Neural crest cell (in vitro differentiated cells): ENCODE measurements around the gene PLXNA3. TPM values are rescaled to one million over a fixed set of nuclear protein-coding genes. Genes with fewer than 3 reads are reported as not detected.

Experiments used
- DNase-seq: peaks from one replicate; pipeline ENCODE4 v3.0.0; 2021; ENCODE audit warnings: low read depth, mixed read lengths, low spot score
- H3K27ac Mint-ChIP-seq: one replicate; pipeline ENCODE4 v1.8.0; 2021; ENCODE audit warnings: mild to moderate bottlenecking, mixed read lengths; ENCODE audit not compliant: unreplicated experiment
- H3K27me3 Mint-ChIP-seq: 2 replicates; pipeline ENCODE4 v1.8.0; 2021; ENCODE audit warnings: low read depth, mild to moderate bottlenecking, mixed read lengths
- H3K36me3 Mint-ChIP-seq: 2 replicates; pipeline ENCODE4 v1.8.0; 2021; ENCODE audit warnings: low read depth, mild to moderate bottlenecking, mixed read lengths
- H3K4me1 Mint-ChIP-seq: 2 replicates; pipeline ENCODE4 v1.8.0; 2021; ENCODE audit warnings: mixed read lengths
- H3K4me3 Mint-ChIP-seq: one replicate; pipeline ENCODE4 v1.8.0; 2021; ENCODE audit warnings: mild to moderate bottlenecking, mixed read lengths
- H3K9me3 Mint-ChIP-seq: 2 replicates; pipeline ENCODE4 v1.8.0; 2021; ENCODE audit warnings: mixed read lengths
- total RNA-seq: library from RNA; stranded (reverse); gene quantifications from 2 replicates; pipeline ENCODE4 v1.2.1, GENCODE V29; 2021
- TF ChIP-seq, protein P1 (sequence below): fragments of 200-600 bp; sonication (generic); conservative IDR thresholded peaks from 2 replicates; pipeline ENCODE4 v1.5.0; 2021; ENCODE audit warnings: antibody characterized with exemption, mild to moderate bottlenecking

Gene PLXNA3
- total RNA-seq, 1 donor from 2014 or later: 75.1 TPM

DNA sequence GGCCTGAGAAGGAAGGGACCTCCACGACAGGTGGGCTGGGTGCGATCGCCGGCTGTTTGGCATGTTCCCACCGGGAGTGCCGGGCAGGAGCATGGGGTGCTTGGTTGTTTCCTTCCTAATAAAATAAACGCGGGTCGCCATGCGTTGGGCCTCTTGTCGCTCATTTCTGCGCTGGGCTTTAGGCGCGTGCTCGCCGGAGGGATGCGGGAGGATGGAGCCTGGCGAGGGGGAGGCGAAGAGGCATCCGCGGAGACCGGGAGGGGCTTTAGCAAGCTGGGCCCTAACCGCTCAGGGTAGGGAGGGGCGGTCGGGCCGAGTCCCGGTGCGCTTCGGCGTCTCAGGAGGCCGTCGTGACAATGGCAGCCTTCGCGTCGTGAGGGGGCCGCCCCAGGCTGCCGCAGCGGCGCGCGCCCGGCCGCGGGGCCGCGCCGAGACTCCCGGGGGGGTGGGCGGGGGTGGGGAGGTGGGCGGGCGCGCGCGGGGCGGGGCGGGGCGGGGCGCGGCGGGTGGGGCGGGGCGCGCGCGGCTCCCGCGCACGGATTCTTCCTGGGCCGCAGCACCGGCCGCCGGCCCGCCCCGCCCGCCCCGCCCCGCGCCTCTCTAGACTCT lies 21.6 kb upstream of the PLXNA3 start:
- Mint-ChIP-seq H3K4me3 (peak overlapping the region; percentile 86), H3K36me3 (peaks cover 8% of the 10 kb centered on the region), H3K27me3 (no peaks in the 10 kb centered on the region), H3K4me1 (peaks cover 13% of the 10 kb centered on the region), H3K27ac (peak overlapping the region; percentile 91), H3K9me3 (no peaks in the 10 kb centered on the region)
- no peak for DNase-seq
- TF ChIP-seq, protein P1, sequence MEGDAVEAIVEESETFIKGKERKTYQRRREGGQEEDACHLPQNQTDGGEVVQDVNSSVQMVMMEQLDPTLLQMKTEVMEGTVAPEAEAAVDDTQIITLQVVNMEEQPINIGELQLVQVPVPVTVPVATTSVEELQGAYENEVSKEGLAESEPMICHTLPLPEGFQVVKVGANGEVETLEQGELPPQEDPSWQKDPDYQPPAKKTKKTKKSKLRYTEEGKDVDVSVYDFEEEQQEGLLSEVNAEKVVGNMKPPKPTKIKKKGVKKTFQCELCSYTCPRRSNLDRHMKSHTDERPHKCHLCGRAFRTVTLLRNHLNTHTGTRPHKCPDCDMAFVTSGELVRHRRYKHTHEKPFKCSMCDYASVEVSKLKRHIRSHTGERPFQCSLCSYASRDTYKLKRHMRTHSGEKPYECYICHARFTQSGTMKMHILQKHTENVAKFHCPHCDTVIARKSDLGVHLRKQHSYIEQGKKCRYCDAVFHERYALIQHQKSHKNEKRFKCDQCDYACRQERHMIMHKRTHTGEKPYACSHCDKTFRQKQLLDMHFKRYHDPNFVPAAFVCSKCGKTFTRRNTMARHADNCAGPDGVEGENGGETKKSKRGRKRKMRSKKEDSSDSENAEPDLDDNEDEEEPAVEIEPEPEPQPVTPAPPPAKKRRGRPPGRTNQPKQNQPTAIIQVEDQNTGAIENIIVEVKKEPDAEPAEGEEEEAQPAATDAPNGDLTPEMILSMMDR: no peak

DNA sequence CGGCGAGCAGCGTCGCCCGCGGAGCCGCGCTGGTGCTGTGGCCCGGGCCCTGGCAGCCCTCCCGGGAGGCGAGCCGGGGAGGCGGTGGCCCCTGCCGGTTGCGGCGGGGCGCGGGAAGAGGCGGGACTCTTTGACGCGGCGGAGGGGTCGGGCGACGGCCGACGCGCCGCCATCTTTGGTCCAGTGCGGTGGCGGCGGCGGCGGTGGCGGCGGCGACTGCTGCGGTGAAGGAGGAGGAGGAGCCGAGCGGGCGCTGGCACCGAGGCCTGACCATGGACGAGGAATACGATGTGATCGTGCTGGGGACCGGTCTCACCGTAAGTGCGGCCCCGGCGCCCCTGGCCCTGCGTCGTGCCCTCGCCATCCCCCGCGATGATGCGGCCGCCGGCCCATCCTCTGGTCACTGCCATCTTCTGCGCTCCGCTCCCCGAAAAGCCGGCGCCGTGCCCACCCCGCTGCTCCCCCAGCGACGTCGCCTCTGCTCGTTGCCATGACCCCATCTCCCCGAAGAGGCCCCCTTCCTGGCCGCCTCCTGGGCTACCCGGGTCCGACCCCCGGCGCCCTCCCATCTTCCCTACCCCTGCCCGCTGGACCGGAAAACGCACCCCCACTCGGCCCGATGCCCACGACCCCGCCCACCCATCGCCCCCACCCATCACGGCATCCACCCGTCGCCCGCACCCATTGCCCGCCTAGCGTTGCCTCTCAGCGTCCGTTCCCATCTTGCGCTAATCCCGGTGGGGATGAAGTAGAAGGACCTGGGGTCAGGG lies 20.9 kb upstream of the PLXNA3 start, which contains the start of gene GDI1:
Gene GDI1 (plus strand): TSS at position 172 of the 770 bp plus-strand sequence. CDS start 101 bp downstream, at position 273.
- Mint-ChIP-seq H3K27ac (peak within 1 kb of the TSS; percentile 92), H3K27me3 (no peaks in the 10 kb centered on the region), H3K36me3 (peaks cover 8% of the 10 kb centered on the region), H3K4me1 (peaks cover 13% of the 10 kb centered on the region), H3K9me3 (no peaks in the 10 kb centered on the region), H3K4me3 (peak within 1 kb of the TSS; percentile 95)
- TF ChIP-seq, protein P1: no peak
- peak; percentile 45 for DNase-seq

DNA sequence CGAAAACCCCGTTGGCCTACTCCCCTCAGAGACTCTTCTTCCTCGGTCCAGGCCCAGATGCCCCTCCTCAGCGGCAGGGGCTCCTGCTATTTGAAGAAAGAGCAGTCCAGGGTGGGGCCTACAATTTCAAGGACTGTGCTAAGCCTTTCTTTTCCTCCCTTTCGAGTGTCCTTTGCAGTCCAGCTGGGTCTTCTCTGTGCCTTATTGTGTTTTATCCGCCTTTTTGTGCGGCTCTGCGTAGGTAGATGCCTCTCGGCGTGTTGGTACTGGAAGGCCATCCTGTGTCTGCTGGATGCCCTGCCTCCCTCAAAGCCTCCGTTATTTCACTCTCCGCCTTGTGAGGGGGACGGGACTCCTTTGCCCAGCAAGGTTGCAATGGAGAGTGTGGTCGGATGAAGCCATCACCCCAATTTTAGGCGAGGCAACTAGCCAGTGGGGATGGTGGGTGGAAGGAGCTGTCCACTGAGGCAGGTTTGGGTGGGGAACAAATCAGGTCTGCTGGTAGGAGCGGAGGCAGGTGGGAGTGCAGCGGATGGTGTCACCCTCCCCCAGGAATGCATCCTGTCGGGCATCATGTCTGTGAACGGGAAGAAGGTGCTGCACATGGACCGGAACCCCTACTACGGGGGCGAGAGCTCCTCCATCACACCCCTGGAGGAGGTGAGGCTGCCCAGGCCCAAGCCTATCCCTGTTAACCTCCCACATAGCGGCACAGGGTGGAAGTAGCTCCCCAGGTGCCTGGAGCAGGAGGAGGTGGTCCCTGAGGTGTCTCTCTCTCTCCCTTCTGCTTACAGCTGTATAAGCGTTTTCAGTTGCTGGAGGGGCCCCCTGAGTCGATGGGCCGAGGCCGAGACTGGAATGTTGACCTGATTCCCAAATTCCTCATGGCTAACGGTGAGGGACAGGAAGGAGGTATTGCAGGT lies 19.8 kb upstream of the PLXNA3 start:
- Mint-ChIP-seq H3K27ac (peak overlapping the region; percentile 92), H3K9me3 (no peaks in the 10 kb centered on the region), H3K4me1 (peaks cover 15% of the 10 kb centered on the region), H3K27me3 (no peaks in the 10 kb centered on the region), H3K36me3 (peaks cover 7% of the 10 kb centered on the region), H3K4me3 (peak overlapping the region; percentile 95)
- TF ChIP-seq, protein P1: no peak
- DNase-seq: no peak

DNA sequence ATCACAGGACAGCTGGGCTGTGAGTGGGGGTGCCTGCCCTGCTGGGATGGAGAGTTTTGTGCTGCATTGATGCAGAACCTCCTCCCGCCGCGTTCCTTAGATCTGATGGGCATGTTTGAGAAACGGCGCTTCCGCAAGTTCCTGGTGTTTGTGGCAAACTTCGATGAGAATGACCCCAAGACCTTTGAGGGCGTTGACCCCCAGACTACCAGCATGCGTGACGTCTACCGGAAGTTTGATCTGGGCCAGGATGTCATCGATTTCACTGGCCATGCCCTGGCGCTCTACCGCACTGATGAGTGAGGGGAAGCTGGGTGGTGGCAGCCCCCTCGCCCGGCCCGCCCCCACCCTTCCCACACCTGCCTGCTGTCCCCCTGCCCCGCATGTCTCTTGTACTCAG lies 18.2 kb upstream of the PLXNA3 start:
- DNase-seq: no peak
- Mint-ChIP-seq H3K36me3 (peaks cover 3% of the 10 kb centered on the region), H3K9me3 (no peaks in the 10 kb centered on the region), H3K4me3 (peak overlapping the region; percentile 49), H3K27ac (no peak overlapping the region), H3K27me3 (no peaks in the 10 kb centered on the region), H3K4me1 (peaks cover 19% of the 10 kb centered on the region)
- TF ChIP-seq, protein P1: no peak

DNA sequence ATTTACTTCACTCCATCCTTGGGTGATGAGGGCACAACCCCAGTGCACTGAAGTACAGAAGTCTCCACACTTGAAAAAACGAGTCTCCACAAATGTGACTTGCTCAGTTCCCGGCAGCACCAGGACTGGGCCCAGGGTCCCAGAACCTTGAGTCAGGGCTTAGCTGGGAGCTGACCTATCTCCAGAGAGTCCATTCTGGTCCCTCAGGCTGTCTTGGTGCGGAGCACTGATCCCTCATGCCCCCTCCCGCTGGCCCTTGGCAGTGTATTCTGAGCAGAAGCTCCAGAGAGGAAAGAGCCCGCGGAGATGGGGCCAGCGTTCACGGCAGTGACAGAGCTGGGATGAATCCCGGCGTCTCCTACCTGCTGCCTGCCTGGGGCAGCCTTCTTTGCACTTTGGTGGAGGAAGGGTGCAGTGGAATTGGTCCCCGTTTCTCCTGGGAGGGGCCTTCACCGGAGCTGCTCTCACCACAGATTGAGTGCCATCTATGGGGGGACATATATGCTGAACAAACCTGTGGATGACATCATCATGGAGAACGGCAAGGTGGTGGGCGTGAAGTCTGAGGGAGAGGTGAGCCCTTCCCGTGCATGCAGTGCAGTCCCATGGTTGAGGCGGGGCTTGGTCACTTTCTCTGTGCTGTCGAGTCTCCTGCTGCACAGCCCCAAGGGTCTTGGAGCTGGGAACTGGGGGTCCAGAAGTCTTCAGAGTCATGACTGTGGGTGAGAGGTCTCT lies 17.3 kb upstream of the PLXNA3 start:
- no peak overlapping the region for H3K27ac Mint-ChIP-seq
- H3K4me3 Mint-ChIP-seq: peak overlapping the region; percentile 23
- H3K4me1 Mint-ChIP-seq: peaks cover 18% of the 10 kb centered on the region
- H3K27me3 Mint-ChIP-seq: no peaks in the 10 kb centered on the region
- TF ChIP-seq, protein P1: no peak
- no peak for DNase-seq
- H3K9me3 Mint-ChIP-seq: no peaks in the 10 kb centered on the region
- peaks cover 3% of the 10 kb centered on the region for H3K36me3 Mint-ChIP-seq
